Measurements from ENCODE around the gene DEPDC5.

GRCh38 chr22:31850135-31850534 lies 96.3 kb downstream of the DEPDC5 start:
- TF ChIP-seq CTCF (IDR thresholded peaks at IDR 0.05; ENCODE audit: insufficient read depth, low read depth, low read length) (no peak), EZH2 (IDR thresholded peaks at IDR 0.05; ENCODE audit: insufficient read depth, low read length) (no peak)
